HG02623 (cell line): ENCODE data around the gene PTRH1.

Experiments used
- ATAC-seq: cut with Tn5 transposase; IDR thresholded peaks from one replicate; pipeline ENCODE4 v1.9.1; 2021; ENCODE audit warnings: moderate library complexity; ENCODE audit not compliant: unreplicated experiment

PTRH1 gene

DNA sequence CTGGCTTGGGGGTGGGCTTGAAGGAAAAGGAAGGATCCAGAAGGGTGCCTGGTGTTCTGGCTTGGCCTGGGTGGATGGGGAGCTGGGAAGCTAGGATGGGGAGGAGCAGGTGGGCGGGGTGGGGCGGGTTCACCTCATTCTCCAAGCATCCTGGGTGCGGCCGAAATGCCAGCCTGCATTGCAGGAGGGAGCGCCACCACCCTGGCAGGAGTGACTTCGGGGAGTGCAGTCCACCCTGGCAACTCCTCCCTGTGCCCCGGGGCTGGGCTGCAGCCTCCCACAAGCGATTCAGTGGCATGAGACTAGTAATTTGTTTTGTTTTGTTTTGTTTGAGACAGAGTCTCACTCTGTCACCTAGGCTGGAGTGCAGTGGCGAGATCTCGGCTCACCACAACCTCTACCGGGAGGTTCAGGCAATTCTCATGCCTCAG is 5.9 kb upstream of the PTRH1 start:
- ATAC-seq, result no peak

- no peak for ATAC-seq
These were observed 5.4 kb upstream of the PTRH1 start for GRCh38 chr9:127720865-127721227.

- ATAC-seq, result no peak
These were observed 4.8 kb upstream of the PTRH1 start for GRCh38 chr9:127720031-127720864.

- no peak for ATAC-seq
These were observed 2.3 kb upstream of the PTRH1 start for GRCh38 chr9:127717766-127718165.

GRCh38 chr9:127716412-127716811 is 949 bp upstream of the PTRH1 start:
- no peak for ATAC-seq

- ATAC-seq, result no peak
These were observed 453 bp downstream of the PTRH1 start for GRCh38 chr9:127714951-127715469.

- no peak for ATAC-seq
These were observed 1.3 kb downstream of the PTRH1 start for GRCh38 chr9:127714020-127714750.

GRCh38 chr9:127712867-127713266 is 2.6 kb downstream of the PTRH1 start:
- ATAC-seq, result no peak

GRCh38 chr9:127712371-127712770 is 3.1 kb downstream of the PTRH1 start:
- no peak for ATAC-seq

GRCh38 chr9:127711831-127712274 is 3.6 kb downstream of the PTRH1 start:
- ATAC-seq, result no peak

DNA sequence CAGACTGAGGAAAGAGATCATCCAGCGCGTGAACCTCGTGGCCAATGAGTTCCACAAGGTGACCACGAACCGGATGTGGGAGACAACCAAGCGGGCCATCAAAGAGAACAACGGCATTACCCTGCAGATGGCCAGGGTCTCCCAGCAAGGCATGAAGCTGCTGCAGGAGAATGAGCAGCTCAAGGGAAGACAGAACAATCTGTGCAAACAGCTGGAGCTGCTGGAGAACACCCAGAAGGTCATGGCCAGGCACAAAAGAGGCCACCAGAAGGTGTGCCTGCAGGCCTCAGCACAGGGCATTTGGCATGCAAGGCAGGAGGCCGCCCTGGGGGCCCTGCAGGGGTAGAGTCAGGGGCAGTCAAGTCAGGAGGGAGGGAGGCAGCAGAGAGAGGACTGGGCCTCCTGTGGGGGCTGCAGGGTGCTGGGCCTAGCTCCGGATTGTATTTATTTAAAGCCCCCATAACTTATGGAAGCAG is 4.2 kb downstream of the PTRH1 start:
- ATAC-seq, result no peak

- no peak for ATAC-seq
These were observed 5.2 kb downstream of the PTRH1 start for GRCh38 chr9:127710204-127710783.

- no peak for ATAC-seq
These were observed 6.4 kb downstream of the PTRH1 start for GRCh38 chr9:127708952-127709587.

- no peak for ATAC-seq
These were observed 7.7 kb downstream of the PTRH1 start for GRCh38 chr9:127707766-127708165.

GRCh38 chr9:127706836-127707241 is 8.6 kb downstream of the PTRH1 start, which contains the start of gene CFAP157:
TSS of gene CFAP157 (plus strand) at chr9:127706988. CDS start at chr9:127707032, 44 bp downstream.
- no peak for ATAC-seq

GRCh38 chr9:127705577-127706379 is 9.7 kb downstream of the PTRH1 start:
- no peak for ATAC-seq

- no peak for ATAC-seq
These were observed 12.0 kb downstream of the PTRH1 start for GRCh38 chr9:127703289-127703946.

- ATAC-seq, result no peak
These were observed 14.7 kb downstream of the PTRH1 start for GRCh38 chr9:127700594-127701255.

DNA sequence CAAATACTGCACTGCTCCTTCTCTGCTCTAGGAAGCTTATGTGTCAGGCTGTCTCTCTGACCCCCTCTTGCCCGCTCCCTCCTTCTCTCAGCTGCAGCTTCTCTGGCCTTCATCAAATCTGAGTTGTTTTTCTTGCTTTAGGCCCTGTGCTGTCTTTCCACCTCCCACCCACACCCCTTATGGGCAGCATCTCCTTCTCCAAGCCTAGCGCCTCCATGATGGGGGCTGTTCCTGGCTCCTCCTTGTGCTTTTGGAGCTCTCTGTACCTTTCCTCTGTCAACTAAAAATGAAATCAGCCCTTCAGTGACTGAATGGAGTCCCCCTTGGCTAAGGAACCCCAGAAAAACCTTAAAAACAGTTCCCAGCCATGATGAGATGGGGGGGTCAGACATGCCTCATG is 15.3 kb downstream of the PTRH1 start:
- ATAC-seq, result no peak
